HG03039 (cell line): ENCODE data around the gene IVD.

Experiments used
- ATAC-seq: cut with Tn5 transposase; IDR thresholded peaks from one replicate; pipeline ENCODE4 v1.9.1; 2021; ENCODE audit warnings: mild to moderate bottlenecking, moderate library complexity; ENCODE audit not compliant: unreplicated experiment

Gene IVD

GRCh38 chr15:40372981-40373380 lies 32.6 kb upstream of the IVD start:
- no peak for ATAC-seq

- ATAC-seq = no peak
Observed at GRCh38 chr15:40377606-40378005, 28.0 kb upstream of the IVD start.

DNA sequence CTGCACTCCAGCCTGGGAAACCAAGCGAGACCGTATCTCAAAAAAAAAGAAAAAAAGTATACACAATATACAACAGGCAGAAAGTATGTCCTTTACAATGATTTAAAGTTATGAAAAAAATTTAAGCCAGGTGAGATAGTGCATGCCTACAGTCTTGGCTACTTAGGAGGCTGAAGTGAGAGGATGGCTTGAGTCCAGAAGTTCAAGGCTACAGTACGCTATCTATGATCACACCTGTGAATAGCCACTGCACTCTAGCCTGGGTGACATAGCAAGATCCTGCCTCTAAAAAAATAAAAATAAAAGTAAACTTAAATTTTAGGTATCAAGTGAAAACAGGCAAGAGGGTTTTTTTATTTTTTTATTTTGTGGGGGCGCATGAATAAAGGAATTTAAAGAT lies 26.2 kb upstream of the IVD start:
- ATAC-seq = no peak

GRCh38 chr15:40379853-40380252 lies 25.7 kb upstream of the IVD start:
- ATAC-seq = no peak

GRCh38 chr15:40380636-40381035 lies 25.0 kb upstream of the IVD start:
- no peak for ATAC-seq

- ATAC-seq = no peak
Observed at GRCh38 chr15:40381818-40382529, 23.6 kb upstream of the IVD start.

DNA sequence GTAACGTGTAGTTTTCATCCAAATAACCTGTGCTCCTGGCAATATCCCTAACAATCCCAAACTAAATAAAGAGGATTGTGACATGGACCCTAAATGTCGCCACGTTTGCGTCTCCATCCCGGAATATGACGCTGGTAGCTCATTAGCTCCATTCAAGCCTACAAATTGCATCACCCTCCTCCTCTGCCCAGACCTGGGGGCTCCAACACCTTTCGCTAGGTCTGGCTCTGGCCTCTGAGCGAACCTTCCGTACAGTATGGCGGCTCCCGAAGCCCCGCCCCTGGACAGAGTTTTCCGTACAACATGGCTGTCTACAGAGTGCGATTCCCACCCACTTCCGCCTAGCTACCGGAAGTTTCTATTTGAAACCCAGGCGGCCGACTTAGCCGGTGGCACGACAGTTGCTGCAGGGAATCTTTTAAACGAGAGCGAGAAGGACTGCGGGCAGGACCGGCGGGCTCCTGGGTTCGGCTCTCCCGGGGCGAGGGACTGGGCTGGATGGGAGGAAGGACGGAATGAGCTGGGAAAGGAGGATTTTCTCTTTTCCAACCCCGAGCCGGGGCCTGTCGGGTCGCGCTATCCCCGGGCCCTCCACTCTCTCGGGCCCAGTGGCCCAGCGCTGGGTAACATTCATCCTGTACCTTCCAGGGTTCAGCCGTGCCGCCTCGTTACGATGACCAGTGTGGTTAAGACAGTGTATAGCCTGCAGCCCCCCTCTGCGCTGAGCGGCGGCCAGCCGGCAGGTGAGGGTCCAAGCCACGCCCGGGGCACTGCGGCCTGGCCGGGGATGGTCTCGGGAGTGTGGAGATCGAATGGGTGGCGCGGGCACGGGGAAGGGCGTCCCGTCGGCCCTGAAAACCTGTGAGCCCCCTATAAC lies 22.8 kb upstream of the IVD start, which contains the start of gene KNSTRN:
Gene KNSTRN, plus strand, starts transcription at position 142 of the 877 bp plus-strand sequence. Its CDS starts 115 bp downstream, at position 257.
- ATAC-seq = peak; percentile 90

DNA sequence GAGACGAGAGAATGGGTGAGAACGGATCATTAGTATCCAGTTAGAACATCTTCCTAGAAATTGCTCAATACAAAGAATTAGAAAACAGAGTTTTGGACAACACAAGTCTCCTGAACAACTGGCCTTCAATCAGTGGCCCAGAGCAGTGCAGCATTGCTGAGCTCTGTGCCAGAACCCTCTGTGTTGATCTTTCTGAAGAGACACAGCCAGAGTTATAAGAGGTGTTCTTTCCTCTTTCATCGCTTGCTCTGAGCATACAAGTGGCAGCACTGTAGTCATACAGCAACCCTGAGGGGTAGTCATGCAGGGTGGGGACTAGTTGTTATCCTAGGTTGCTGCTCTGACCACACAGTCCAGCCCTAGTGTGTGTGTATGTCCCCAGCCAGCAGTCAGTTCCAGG lies 19.1 kb upstream of the IVD start:
- no peak for ATAC-seq

DNA sequence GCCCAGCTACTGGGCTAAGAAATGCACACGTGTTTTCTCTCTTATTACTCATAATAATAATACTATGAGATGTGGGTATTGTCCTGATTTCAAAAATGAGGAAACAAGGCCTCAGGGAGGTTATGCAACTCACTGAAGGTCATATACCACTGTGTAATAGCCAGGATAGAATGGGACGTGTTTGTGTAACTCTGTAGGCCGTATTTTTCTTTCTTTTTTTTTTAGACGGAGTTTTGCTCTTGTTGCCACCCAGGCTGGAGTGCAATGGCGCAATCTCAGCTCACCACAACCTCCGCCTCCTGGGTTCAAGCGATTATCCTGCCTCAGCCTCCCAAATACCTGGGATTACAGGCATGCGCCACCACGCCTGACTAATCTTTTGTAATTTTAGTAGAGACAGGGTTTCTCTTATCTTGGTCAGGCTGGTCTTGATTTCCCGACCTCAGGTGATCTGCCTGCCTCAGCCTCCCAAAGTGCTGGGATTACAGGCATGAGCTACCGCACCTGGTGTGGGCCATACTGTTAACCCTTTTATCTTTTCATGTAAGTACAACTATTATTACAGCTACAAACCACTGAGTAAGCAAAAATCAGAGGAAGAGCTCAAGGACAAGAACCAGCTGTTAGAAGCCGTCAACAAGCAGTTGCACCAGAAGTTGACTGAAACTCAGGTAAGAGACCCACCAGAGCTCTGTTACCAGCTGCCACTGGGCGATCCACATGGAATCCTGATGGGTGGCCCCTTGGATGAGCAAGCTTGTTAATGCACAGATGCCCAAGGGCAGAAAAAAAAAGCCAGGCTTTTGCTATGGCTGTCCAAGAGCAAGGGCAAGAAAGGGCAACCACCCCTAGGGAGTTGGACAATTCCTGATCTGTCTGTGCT lies 16.4 kb upstream of the IVD start:
- no peak for ATAC-seq

DNA sequence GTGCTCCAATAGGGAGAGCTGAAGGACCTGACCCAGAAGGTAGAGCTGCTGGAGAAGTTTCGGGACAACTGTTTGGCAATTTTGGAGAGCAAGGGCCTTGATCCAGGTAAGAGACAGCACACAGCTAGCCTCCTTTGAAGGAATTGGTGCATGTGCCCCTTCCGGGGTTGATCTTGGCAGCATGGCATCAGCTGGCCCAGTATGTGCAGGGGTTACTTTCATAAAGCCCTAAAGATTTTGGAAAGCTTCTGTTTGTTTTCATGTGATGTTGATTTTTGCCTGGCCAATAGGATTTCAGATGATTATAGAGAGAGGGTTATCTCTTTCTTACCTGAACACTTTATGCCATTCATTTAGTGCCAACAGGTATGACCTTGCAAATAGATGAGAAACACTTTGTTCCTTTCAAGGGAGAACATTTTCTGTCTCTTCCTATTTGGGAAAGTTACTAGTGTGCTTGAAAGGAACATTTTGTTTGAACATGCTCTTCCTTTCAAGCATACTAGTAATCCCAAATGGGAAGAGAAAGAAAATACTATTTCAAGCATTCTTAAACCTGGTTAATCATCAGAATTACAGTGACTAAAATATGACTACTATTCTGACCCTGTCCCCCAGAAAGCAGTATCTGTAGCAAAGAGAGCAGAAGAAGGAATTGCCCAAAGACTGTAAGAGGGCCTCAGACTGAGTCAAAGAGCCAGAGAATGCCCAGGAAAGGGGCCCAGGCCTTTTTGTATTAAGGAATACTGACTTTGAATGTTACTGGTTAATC lies 15.6 kb upstream of the IVD start:
- no peak for ATAC-seq

GRCh38 chr15:40392986-40393948 lies 12.3 kb upstream of the IVD start:
- no peak for ATAC-seq

DNA sequence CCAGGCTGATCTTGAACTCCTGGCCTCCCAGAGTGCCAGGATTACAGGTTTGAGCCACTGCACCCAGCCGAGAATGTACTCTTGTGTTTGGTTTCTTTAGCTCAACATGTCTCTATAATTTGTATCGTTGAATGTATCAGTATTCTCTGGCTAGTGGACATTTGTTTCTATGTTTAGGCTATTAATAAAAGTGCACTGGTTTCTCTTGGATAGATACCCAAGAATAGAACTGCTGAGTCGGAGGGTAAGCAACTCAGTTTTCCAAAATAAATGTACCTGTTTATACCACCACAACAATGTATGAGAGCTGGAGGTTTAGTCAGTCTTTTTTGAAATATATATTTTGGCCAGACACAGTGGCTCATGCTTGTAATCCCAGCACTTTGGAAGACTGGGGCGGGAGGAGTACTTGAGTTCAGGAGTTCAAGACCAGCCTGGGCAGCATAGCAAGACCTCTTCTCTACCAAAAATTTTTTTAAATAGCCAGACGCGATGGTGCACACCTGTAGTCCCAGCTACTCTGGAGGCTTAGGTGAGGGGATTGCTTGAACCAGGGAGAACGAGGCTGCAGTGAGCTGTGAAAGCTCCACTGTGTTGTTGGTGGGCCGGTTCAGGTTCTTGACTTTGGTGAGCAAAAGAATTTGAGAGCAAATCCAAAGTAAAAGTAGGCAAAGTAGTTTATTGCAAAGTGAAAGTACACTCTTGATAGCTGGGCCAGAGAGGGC lies 7.7 kb upstream of the IVD start:
- no peak for ATAC-seq

GRCh38 chr15:40398413-40398873 lies 7.2 kb upstream of the IVD start:
- peak; percentile 41 for ATAC-seq

DNA sequence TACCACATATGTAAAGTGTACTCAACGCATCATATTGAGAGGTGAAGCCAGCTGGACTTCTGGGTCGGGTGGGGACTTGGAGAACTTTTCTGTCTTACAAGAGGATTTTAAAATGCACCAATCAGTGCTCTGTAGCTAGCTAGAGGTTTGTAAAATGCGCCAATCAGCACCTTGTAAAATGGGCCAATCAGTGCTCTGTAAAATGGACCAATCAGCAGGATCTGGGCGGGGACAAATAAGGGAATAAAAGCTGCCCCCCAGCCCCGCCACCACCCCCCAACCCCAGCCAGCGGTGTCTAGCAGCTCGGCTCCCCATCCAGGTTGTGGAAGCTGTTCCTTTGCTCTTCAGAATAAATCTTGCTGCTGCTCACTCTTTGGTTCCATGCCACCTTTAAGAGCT lies 6.2 kb upstream of the IVD start:
- ATAC-seq = no peak

GRCh38 chr15:40407330-40407990 lies 1.9 kb downstream of the IVD start:
- peak; percentile 52 for ATAC-seq

DNA sequence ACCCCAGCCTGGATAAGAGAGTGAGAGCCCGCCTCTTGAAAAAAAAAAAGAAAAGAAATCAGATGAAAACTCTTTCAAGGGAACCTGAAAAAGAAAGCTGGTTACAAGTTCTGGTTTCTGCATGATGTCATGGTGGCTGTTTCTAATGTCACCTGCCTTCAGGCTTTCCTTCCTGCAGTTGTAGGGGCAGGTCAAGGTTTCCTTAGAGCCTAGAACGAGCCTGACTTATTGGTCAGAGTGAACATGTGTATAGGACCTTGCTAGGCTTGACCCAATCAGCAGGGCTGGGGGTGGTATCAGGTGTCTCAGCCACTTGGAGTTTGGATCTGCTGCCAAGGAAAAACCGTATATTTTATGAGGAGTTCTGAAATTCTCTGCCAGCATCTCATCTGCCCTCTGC lies 3.8 kb downstream of the IVD start:
- no peak for ATAC-seq

DNA sequence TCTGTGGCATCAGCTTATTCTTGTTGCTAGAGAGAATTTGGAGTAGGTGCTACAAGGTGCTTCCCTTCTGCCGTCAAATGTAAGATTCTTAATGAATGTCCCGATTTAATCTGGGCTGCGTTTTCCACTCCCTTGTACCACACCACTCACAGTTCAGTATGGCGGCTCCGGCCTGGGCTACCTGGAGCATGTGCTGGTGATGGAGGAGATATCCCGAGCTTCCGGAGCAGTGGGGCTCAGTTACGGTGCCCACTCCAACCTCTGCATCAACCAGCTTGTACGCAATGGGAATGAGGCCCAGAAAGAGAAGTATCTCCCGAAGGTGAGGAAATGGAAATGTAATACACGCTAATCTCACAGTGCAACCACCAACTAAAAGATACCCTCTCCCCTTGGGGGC lies 4.9 kb downstream of the IVD start:
- no peak for ATAC-seq
